Stimulated activated CD4-positive, alpha-beta T cell treated with anti-CD3 and anti-CD28 coated beads, TNF-alpha, amount 100 ng/mL, for 24 hours (primary cell): ENCODE data around the gene EDAR.

Source experiments
- DNase-seq, 3 experiments: peaks; one replicate each; pipeline ENCODE4 v3.0.0-alpha.2; 2020; ENCODE audit warnings: low read depth in 3 of 3

The EDAR gene

GRCh38 chr2:108940156-108940555 is 48.9 kb downstream of the EDAR start:
- no peak for DNase-seq

GRCh38 chr2:108938077-108938710 is 50.8 kb downstream of the EDAR start:
- no peak for DNase-seq

GRCh38 chr2:108937367-108938017 is 51.5 kb downstream of the EDAR start:
- DNase-seq = no peak

- DNase-seq = no peak
Observed at GRCh38 chr2:108936866-108937265, 52.2 kb downstream of the EDAR start.

- no peak for DNase-seq
Observed at GRCh38 chr2:108936076-108936864, 52.8 kb downstream of the EDAR start.

- no peak for DNase-seq
Observed at GRCh38 chr2:108935271-108935741, 53.7 kb downstream of the EDAR start.

- no peak for DNase-seq
Observed at GRCh38 chr2:108934583-108935245, 54.3 kb downstream of the EDAR start.

- DNase-seq = no peak
Observed at GRCh38 chr2:108934151-108934550, 54.9 kb downstream of the EDAR start.

GRCh38 chr2:108933691-108934117 is 55.3 kb downstream of the EDAR start:
- no peak for DNase-seq

- no peak for DNase-seq
Observed at GRCh38 chr2:108932736-108933332, 56.2 kb downstream of the EDAR start.

GRCh38 chr2:108931372-108931771 is 57.6 kb downstream of the EDAR start:
- DNase-seq = no peak

- DNase-seq = no peak
Observed at GRCh38 chr2:108929807-108930425, 59.1 kb downstream of the EDAR start.

GRCh38 chr2:108928660-108929377 is 60.2 kb downstream of the EDAR start:
- DNase-seq = no peak

GRCh38 chr2:108927936-108928659 is 60.9 kb downstream of the EDAR start:
- peak in 1 of 3 experiments; percentile 7 for DNase-seq

- no peak for DNase-seq
Observed at GRCh38 chr2:108927405-108927804, 61.6 kb downstream of the EDAR start.

GRCh38 chr2:108926561-108927380 is 62.2 kb downstream of the EDAR start:
- DNase-seq = no peak

- no peak for DNase-seq
Observed at GRCh38 chr2:108925735-108926134, 63.3 kb downstream of the EDAR start.

GRCh38 chr2:108925286-108925685 is 63.7 kb downstream of the EDAR start:
- DNase-seq = no peak
